ENCODE data around the gene ASPN.

ASPN gene

DNA sequence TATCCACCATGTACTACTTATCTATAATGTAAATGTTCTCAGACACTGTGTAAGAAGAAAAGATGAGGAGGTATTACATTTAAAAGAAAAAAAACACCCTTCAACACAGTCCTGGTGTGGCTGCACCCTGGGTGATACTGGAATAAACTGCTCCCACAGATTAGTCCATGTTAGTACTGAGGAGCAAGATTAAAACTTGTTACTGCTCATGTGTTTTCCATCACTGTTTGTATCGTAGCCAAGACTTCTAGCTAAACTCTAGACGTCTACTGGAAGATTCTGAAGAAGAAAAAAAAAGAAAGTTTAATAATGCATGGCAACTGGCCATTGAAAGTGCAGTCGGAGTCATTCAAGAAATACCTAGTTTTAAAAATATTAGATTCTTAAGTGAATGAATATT, at the start of gene ASPN:
ASPN (minus strand) TSS at position 178 of the 400 bp plus-strand sequence.
- Histone ChIP-seq H3K9me3 (ENCODE audit: control insufficient read depth, insufficient read depth, low read length) (no peaks in the 10 kb centered on the region), H3K27me3 (ENCODE audit: control insufficient read depth, insufficient read depth, low read length) (no peaks in the 10 kb centered on the region), H3K9ac (ENCODE audit: low read depth, low read length) (no peak within 1 kb of the TSS), H3K4me3 (ENCODE audit: low read depth, low read length) (no peak within 1 kb of the TSS), H3K27ac (ENCODE audit: low read depth, low read length) (no peak within 1 kb of the TSS), H3K4me1 (ENCODE audit: control insufficient read depth, insufficient read depth, low read length) (peaks cover 25% of the 10 kb centered on the region), H3K36me3 (ENCODE audit: control insufficient read depth, insufficient read depth, low read length) (no peaks in the 10 kb centered on the region)

DNA sequence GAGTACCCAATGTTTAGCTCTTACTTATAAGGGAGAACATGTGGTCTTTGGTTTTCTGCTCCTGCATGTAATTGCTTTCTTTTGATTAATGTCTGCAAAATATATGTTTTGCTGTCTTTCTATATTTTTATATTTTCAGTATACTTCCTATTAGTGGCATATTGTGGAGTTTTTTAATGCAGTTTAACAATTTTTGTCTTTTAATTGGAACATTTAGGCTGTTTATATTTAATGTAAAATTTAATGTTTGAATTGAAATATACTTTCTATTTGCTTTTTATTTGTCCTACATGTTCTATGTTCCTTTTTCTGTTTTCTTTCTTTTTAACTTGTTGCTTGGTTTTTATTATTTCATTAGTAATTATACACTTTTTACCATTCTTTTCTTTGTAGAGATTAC, 48.6 kb upstream of the ASPN start:
- Histone ChIP-seq H3K9ac (ENCODE audit: low read depth, low read length) (no peak overlapping the region), H3K4me1 (ENCODE audit: control insufficient read depth, insufficient read depth, low read length) (peaks cover 1% of the 10 kb centered on the region; the same call in 1 of the 2 replicates), H3K9me3 (ENCODE audit: control insufficient read depth, insufficient read depth, low read length) (no peaks in the 10 kb centered on the region), H3K4me3 (ENCODE audit: low read depth, low read length) (no peak overlapping the region), H3K36me3 (ENCODE audit: control insufficient read depth, insufficient read depth, low read length) (no peaks in the 10 kb centered on the region), H3K27me3 (ENCODE audit: control insufficient read depth, insufficient read depth, low read length) (no peaks in the 10 kb centered on the region), H3K27ac (ENCODE audit: low read depth, low read length) (no peak overlapping the region)

DNA sequence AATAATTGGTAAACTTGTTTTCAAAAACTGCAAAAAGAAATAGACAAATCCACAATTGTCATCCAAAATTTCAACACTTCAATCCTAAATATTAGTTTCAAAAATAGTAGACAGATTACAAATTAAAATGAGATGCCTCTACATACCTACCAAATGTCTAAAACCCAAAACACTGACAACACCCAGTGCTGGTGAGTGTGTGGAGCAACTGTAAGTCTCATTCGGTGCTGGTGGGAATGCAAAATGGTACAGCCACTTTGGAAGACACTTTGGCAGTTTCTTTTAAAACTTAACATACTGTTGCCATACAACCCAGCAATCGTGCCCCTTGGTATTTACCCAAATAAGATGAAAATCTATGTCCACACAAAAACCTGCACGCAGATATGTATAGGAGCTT, 46.8 kb upstream of the ASPN start:
- no peaks in the 10 kb centered on the region for H3K27me3 ChIP-seq (ENCODE audit: control insufficient read depth, insufficient read depth, low read length)
- H3K9ac ChIP-seq (ENCODE audit: low read depth, low read length), result no peak overlapping the region
- H3K36me3 ChIP-seq (ENCODE audit: control insufficient read depth, insufficient read depth, low read length), result no peaks in the 10 kb centered on the region
- H3K4me3 ChIP-seq (ENCODE audit: low read depth, low read length), result no peak overlapping the region
- H3K27ac ChIP-seq (ENCODE audit: low read depth, low read length), result no peak overlapping the region
- no peaks in the 10 kb centered on the region for H3K4me1 ChIP-seq (ENCODE audit: control insufficient read depth, insufficient read depth, low read length)
- no peaks in the 10 kb centered on the region for H3K9me3 ChIP-seq (ENCODE audit: control insufficient read depth, insufficient read depth, low read length)

DNA sequence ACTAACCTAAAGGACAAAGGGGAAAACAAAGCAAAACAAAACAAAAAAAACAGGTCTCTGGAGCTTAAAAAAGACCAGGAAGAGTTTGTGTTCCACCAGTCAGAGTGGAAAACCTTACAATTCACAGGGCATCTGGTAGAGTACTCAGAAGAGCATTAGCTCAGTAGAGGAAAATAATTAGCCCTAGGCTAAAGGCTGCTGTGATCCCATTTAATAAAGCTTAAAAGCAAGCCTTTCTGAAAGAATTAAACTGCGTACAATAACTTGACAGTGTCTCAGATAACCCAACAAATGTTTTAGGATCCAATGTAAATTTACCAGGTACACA, 46.2 kb upstream of the ASPN start:
- H3K27ac ChIP-seq (ENCODE audit: low read depth, low read length), result no peak overlapping the region
- no peaks in the 10 kb centered on the region for H3K9me3 ChIP-seq (ENCODE audit: control insufficient read depth, insufficient read depth, low read length)
- H3K27me3 ChIP-seq (ENCODE audit: control insufficient read depth, insufficient read depth, low read length), result no peaks in the 10 kb centered on the region
- no peak overlapping the region; the same call in 1 of the 2 replicates for H3K9ac ChIP-seq (ENCODE audit: low read depth, low read length)
- no peak overlapping the region for H3K4me3 ChIP-seq (ENCODE audit: low read depth, low read length)
- H3K4me1 ChIP-seq (ENCODE audit: control insufficient read depth, insufficient read depth, low read length), result no peaks in the 10 kb centered on the region
- H3K36me3 ChIP-seq (ENCODE audit: control insufficient read depth, insufficient read depth, low read length), result no peaks in the 10 kb centered on the region

DNA sequence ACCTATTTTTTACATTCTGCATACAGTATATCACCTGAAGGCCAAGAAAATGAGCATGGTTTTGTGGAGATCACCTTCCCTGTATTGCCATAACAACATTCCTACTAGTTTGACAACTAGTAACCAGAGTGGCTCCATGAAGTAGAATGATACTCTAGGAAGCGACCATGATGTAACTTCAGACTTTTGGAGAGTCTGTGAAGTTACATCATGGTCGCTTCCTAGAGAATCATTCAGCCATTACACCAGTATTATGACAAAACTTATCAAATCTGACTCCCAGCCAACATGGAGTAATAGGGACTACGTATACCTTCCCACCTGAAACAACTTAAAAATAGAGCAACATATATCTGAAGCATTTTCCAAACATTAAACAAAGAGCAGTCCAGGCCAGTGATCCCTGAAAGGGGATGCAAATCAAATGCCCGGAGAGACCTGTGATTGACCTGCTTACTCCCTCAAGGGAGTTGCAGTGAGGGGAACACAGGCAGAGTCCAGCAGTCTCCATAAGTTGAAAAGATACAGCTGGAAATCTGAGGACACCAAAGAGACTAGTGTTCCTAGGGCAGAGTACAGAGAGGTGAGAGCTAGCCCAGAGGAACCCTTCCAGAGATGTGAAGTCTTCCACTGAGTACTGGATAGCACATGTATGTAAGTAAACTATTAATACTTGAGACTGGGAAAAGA, 45.7 kb upstream of the ASPN start:
- Histone ChIP-seq H3K27me3 (ENCODE audit: control insufficient read depth, insufficient read depth, low read length) (no peaks in the 10 kb centered on the region), H3K4me3 (ENCODE audit: low read depth, low read length) (no peak overlapping the region), H3K9ac (ENCODE audit: low read depth, low read length) (no peak overlapping the region; the same call in 1 of the 2 replicates), H3K27ac (ENCODE audit: low read depth, low read length) (no peak overlapping the region), H3K9me3 (ENCODE audit: control insufficient read depth, insufficient read depth, low read length) (no peaks in the 10 kb centered on the region), H3K36me3 (ENCODE audit: control insufficient read depth, insufficient read depth, low read length) (no peaks in the 10 kb centered on the region), H3K4me1 (ENCODE audit: control insufficient read depth, insufficient read depth, low read length) (no peaks in the 10 kb centered on the region)

DNA sequence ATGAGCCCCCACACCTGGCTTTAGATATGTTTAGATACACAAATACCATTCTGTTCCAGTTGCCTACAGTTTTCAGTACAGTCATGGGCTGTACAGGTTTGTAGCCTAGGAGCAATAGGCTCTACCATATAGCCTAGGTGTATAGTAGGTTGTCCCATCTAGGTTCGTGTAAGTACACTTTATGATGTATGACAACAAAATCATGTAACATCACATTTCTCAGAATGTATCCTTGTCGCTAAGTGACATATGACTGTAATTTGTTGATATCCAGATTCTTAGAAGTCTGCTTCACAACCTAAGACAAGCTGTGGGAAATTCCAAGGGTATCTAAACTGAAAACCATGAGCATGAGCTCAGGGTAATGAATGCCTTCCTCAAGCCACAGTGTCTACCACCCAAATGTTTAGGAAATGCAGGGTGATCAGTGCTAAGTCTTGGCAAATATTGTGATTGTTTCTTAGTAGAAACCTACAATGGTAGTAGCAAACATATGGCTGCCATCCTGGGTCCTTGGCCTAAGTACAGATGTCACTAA, 45.1 kb upstream of the ASPN start:
- no peaks in the 10 kb centered on the region for H3K4me1 ChIP-seq (ENCODE audit: control insufficient read depth, insufficient read depth, low read length)
- no peaks in the 10 kb centered on the region for H3K27me3 ChIP-seq (ENCODE audit: control insufficient read depth, insufficient read depth, low read length)

DNA sequence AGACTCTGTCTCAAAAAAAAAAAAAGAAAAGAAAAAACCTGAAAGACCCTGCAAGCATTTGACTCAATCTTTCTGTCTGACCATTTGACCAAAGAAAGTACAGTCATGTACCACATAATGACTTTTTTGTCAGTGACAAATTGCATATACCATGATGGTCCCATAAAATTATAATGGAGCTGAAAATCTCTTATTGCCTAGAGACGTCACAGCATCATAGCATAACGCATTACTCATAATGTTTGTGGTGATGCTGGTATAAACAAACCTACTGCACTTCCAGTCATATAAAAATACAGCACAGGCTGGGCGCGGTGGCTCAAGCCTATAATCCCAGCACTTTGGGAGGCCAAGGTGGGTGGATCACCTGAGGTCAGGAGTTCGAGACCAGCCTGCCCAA, 43.0 kb upstream of the ASPN start:
- no peaks in the 10 kb centered on the region for H3K27me3 ChIP-seq (ENCODE audit: control insufficient read depth, insufficient read depth, low read length)
- no peaks in the 10 kb centered on the region for H3K36me3 ChIP-seq (ENCODE audit: control insufficient read depth, insufficient read depth, low read length)
- H3K4me1 ChIP-seq (ENCODE audit: control insufficient read depth, insufficient read depth, low read length), result no peaks in the 10 kb centered on the region
- no peak overlapping the region for H3K9ac ChIP-seq (ENCODE audit: low read depth, low read length)
- no peaks in the 10 kb centered on the region for H3K9me3 ChIP-seq (ENCODE audit: control insufficient read depth, insufficient read depth, low read length)
- no peak overlapping the region for H3K4me3 ChIP-seq (ENCODE audit: low read depth, low read length)
- no peak overlapping the region for H3K27ac ChIP-seq (ENCODE audit: low read depth, low read length)

More for the DNA sequence above, 45.1 kb upstream of the ASPN start:
- Histone ChIP-seq H3K9ac (ENCODE audit: low read depth, low read length) (no peak overlapping the region), H3K4me3 (ENCODE audit: low read depth, low read length) (no peak overlapping the region), H3K36me3 (ENCODE audit: control insufficient read depth, insufficient read depth, low read length) (no peaks in the 10 kb centered on the region), H3K9me3 (ENCODE audit: control insufficient read depth, insufficient read depth, low read length) (no peaks in the 10 kb centered on the region), H3K27ac (ENCODE audit: low read depth, low read length) (no peak overlapping the region)

DNA sequence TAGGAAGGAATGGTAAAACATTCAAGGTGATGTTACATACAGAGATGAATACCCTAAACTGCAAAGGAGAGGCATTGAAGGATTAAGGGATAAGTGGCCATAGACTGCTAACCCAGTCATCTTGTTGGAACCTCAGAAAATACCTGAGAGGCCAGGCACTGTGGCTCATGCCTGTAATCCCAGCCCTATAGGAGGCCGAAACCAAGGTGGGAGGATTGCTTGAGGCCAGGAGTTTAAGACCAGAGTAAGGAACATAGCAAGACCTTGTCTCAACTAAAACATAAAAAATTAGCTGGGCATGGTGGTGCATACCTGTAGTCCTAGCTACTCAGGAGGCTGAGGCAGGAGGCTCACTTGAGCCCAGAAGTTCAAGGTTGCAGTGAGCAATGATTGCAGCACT, 42.6 kb upstream of the ASPN start:
- Histone ChIP-seq H3K9ac (ENCODE audit: low read depth, low read length) (no peak overlapping the region), H3K4me3 (ENCODE audit: low read depth, low read length) (no peak overlapping the region), H3K27ac (ENCODE audit: low read depth, low read length) (no peak overlapping the region), H3K9me3 (ENCODE audit: control insufficient read depth, insufficient read depth, low read length) (no peaks in the 10 kb centered on the region), H3K4me1 (ENCODE audit: control insufficient read depth, insufficient read depth, low read length) (no peaks in the 10 kb centered on the region), H3K27me3 (ENCODE audit: control insufficient read depth, insufficient read depth, low read length) (no peaks in the 10 kb centered on the region), H3K36me3 (ENCODE audit: control insufficient read depth, insufficient read depth, low read length) (no peaks in the 10 kb centered on the region)

DNA sequence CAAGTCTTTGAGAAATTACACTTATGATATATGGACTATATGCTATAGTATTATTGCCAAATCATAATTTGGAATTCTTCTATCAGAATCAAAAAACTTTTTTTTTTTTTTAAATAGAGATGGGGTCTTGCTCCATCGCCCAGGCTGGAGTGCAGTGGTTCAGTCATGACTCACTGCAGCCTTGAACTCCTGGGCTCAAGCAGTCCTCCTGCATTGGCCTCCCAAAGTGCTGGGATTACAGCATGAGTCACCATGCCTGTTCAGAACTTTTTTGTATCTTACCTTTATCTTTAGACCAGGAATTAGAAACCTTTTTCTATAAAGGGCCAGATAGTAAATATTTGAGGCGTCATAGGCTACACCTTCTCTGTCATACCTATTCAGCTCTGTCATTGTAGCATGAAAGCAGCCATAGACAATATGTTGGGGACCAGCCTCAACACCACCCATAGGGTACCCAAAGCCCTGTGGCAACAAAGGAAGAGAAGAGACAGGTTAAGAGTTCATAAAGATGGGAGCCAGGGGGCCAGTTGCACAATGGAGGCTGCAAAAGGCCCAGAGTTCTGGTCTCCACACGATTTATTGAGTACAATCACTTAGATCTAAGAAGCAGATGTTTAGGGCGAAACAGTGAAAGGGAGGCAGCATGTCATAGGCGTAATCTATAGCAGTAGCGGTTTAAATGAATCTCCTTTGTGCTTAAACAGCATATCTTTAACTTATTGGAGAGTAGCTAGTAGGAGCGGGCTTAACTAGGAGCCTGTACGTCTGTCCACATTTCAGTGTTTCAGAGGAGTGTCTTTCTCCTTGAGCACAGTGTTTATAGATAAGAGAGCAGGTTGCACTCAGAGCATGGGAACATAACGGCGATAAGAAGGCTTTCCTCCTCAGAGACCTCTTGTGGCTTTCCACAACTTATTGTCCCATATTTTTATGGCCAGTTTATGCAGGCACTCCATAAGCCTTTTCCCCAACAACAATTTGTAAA, 41.0 kb upstream of the ASPN start:
- Histone ChIP-seq H3K4me1 (ENCODE audit: control insufficient read depth, insufficient read depth, low read length) (no peaks in the 10 kb centered on the region), H3K4me3 (ENCODE audit: low read depth, low read length) (no peak overlapping the region), H3K9me3 (ENCODE audit: control insufficient read depth, insufficient read depth, low read length) (no peaks in the 10 kb centered on the region), H3K27me3 (ENCODE audit: control insufficient read depth, insufficient read depth, low read length) (no peaks in the 10 kb centered on the region), H3K36me3 (ENCODE audit: control insufficient read depth, insufficient read depth, low read length) (no peaks in the 10 kb centered on the region), H3K27ac (ENCODE audit: low read depth, low read length) (no peak overlapping the region), H3K9ac (ENCODE audit: low read depth, low read length) (no peak overlapping the region)

DNA sequence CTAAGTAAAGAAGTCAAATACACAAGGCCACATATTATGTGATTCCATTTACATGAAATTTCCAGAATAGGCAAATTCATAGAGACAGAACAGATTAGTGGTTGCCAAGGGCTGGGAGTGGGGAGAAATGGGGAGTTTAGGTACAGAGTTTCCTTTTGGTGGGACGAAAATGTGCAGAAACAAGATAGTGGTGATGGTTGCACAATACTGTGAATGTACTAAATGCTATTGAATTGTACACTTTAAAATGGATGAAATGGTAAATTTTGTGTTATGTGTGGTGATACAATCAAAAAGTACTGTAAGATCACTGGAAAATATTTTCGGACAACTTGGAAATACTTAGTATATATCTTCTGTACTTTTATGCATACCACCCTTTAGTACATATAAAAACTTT, 38.5 kb upstream of the ASPN start:
- H3K9me3 ChIP-seq (ENCODE audit: control insufficient read depth, insufficient read depth, low read length), result no peaks in the 10 kb centered on the region
- H3K36me3 ChIP-seq (ENCODE audit: control insufficient read depth, insufficient read depth, low read length), result no peaks in the 10 kb centered on the region
- H3K4me3 ChIP-seq (ENCODE audit: low read depth, low read length), result no peak overlapping the region
- H3K4me1 ChIP-seq (ENCODE audit: control insufficient read depth, insufficient read depth, low read length), result peaks cover 9% of the 10 kb centered on the region
- no peak overlapping the region for H3K27ac ChIP-seq (ENCODE audit: low read depth, low read length)
- no peaks in the 10 kb centered on the region for H3K27me3 ChIP-seq (ENCODE audit: control insufficient read depth, insufficient read depth, low read length)
- H3K9ac ChIP-seq (ENCODE audit: low read depth, low read length), result no peak overlapping the region

DNA sequence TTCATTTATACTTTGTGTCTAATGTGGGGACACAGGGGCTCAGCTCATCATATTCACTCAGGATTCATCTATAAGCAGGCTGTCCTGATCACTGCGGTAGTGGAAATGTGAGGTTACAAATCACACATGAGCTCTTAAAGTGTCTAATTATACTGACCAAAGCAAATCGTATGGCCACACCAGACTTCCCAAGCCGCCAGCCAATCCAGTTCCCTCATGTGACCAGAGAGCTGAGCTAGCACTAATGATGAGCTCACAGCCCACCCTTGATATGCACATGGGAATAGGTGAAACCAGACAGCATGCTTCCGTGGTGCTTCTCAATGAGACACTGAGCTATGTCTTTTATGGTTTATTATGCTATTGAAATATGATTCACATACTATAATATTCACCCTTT, 35.9 kb upstream of the ASPN start:
- Histone ChIP-seq H3K4me1 (ENCODE audit: control insufficient read depth, insufficient read depth, low read length) (peaks cover 9% of the 10 kb centered on the region), H3K9me3 (ENCODE audit: control insufficient read depth, insufficient read depth, low read length) (no peaks in the 10 kb centered on the region), H3K27me3 (ENCODE audit: control insufficient read depth, insufficient read depth, low read length) (no peaks in the 10 kb centered on the region), H3K9ac (ENCODE audit: low read depth, low read length) (no peak overlapping the region), H3K4me3 (ENCODE audit: low read depth, low read length) (no peak overlapping the region), H3K36me3 (ENCODE audit: control insufficient read depth, insufficient read depth, low read length) (no peaks in the 10 kb centered on the region), H3K27ac (ENCODE audit: low read depth, low read length) (no peak overlapping the region)
